ENCODE measurements around the gene TEX13D.

Gene TEX13D

DNA sequence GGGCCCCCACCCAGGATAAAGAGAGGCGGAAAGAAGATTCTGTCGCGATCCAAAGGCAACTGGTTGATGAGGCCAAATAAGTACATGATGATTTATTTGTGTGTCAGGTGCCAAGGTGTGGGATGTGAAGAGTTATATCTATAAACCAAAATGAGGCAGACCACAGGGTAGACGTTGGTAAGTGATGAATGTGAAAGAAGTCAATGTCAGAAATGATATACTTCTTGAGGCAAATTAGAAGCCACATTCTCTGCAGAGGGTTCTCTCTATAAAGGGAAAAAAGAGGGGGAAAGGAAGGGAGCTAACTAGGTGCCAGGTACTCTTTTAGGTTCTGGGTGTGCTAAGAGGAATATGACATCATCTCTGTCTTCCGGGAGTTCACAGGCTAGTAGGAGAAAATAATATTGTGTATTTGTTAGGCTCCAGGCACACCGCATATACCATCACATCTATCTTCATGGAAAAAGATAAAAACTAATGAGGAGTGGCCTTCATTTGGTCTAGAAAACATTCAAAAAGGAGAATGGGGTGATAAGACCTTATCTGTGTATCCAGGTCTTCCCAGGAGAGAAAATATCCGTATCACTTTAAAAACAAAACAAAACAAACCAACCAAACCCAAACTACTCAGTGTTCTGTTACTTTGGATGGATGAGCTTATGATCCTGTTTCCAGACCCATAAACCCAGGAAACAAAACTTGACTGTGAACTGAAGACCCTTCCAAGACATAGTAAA, 9.1 kb downstream of the TEX13D start:
- Mint-ChIP-seq H3K27me3 (no peaks in the 10 kb centered on the region), H3K27ac (peak overlapping the region; percentile 80 to 94), H3K9me3 (no peaks in the 10 kb centered on the region), H3K36me3 (ENCODE audit: insufficient read depth) (peaks cover 11% of the 10 kb centered on the region), H3K4me1 (ENCODE audit: low read depth in 2 of 2) (peaks cover 14 to 54% of the 10 kb centered on the region in 2 donors), H3K4me3 (peak overlapping the region; percentile 50 to 95)
- ATAC-seq (replicated peaks) (no peak), DNase-seq (no peak)

DNA sequence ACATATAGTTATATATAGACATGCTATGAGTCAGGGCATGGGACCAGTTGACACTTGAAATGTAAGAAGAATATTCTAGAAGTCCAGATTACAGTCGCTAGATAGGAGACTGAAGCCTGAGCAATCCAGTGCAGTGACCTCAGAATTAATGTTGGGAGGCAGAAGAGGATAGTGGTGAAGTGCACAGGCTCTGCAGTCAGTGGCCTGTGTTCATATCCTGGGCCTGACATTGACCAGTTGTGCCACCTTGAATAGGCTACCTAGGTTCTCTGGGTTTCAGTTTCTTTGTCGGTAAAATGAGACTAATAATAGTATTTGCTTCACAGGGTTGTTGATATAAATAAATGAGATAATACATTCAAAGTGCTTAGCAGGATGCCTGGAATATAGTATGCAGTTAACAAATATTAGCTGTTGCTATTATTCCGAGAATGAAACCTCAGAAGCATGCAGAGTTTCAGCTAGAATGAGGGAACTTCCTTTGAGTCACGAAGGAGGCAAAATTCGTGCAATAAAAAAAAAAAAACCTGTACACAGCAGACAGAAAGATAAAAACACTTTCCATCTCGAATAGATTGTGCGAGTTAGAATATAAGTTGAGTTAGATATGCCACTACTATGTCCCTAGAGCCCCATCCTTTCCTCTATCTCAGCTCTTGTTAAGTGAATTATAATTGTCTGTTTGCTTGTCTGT, 9.9 kb downstream of the TEX13D start:
- Mint-ChIP-seq H3K27ac (peak overlapping the region; percentile 80 to 94), H3K27me3 (no peaks in the 10 kb centered on the region), H3K4me3 (peak overlapping the region; percentile 50 to 95), H3K36me3 (ENCODE audit: insufficient read depth) (peaks cover 12% of the 10 kb centered on the region), H3K4me1 (ENCODE audit: low read depth in 2 of 2) (peaks cover 14 to 51% of the 10 kb centered on the region in 2 donors), H3K9me3 (no peaks in the 10 kb centered on the region)
- ATAC-seq (replicated peaks) (peak; percentile 36), DNase-seq (no peak)

DNA sequence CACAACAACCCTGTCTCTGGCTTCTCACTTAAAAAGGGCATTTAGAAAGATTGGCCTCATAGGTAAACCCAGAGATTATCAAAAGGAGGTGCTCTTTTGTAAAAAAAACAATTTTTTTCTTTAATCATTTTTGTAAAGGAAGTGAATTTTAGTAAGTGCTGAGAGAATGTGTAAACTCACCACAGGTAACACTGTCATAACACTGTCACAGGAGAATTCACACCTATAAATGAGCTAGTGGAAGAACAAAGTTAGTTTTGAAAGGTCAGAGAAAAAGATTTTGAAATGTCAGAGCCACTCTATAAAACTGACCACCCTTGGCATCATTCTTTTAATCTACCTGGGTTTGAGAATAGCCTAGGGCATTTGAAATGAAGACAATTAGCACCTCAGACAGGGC, 10.6 kb downstream of the TEX13D start:
- H3K27ac Mint-ChIP-seq = peak overlapping the region; percentile 80 to 94
- peaks cover 14 to 48% of the 10 kb centered on the region in 2 donors for H3K4me1 Mint-ChIP-seq (ENCODE audit: low read depth in 2 of 2)
- ATAC-seq (replicated peaks) (peak; percentile 59), DNase-seq (no peak)
- H3K9me3 Mint-ChIP-seq = no peaks in the 10 kb centered on the region
- H3K27me3 Mint-ChIP-seq = no peaks in the 10 kb centered on the region
- H3K4me3 Mint-ChIP-seq = peak overlapping the region; percentile 50 to 95
- peaks cover 13% of the 10 kb centered on the region for H3K36me3 Mint-ChIP-seq (ENCODE audit: insufficient read depth)

DNA sequence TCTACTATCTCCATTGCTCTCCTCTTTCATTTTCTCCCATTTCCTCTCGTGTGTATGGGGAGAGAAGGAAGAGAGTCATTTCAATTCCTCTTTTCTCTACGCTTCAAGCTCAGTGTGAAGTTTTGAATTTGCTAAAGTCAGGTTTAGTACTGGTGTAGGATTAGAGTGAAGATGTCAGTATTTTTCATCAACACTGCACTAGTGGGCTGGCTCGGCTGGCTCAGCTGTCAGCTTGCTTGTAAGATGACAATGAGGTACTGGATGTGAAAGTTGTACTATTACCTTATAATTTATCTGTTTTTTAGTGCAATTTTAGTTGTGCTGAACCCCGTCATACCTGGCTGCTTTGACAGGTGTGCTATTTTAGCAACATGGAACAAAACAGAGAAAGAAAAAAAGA, 11.8 kb downstream of the TEX13D start:
- no peaks in the 10 kb centered on the region for H3K27me3 Mint-ChIP-seq
- no peaks in the 10 kb centered on the region for H3K9me3 Mint-ChIP-seq
- H3K27ac Mint-ChIP-seq = peak overlapping the region; percentile 80 to 94
- DNase-seq (no peak), ATAC-seq (replicated peaks) (no peak)
- H3K4me1 Mint-ChIP-seq (ENCODE audit: low read depth in 2 of 2) = peaks cover 17 to 46% of the 10 kb centered on the region in 2 donors
- peaks cover 16% of the 10 kb centered on the region for H3K36me3 Mint-ChIP-seq (ENCODE audit: insufficient read depth)
- peak overlapping the region; percentile 67 to 95 for H3K4me3 Mint-ChIP-seq

DNA sequence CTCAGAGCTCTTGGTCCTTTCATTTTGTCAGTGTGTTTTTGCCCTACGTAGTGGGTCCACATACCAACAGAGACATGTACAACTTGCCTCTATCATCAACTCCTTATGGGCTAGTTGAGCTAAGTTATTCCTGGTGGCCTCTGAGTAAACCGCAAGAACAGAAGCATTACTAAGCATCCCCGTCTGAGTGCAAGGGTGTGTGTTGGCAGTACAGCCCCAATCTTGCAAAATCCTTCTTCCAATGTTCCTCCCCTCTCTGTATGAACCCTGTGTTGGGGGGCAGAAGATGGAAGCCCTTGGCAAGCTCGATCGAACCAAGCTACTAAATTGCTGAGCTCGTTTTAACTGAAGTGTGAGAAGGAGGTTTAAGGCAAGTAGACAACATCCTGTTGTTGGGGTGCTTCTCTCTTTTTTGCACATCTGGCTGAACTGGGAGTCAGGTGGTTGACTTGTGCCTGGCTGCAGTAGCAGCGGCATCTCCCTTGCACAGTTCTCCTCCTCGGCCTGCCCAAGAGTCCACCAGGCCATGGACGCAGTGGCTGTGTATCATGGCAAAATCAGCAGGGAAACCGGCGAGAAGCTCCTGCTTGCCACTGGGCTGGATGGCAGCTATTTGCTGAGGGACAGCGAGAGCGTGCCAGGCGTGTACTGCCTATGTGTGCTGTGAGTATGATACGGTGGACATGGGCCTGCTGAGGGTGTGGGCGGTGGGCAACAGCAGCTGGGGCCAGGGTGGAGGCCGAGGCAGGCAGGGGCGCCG, 13.8 kb downstream of the TEX13D start, which contains the start of gene SH2D1A:
Gene SH2D1A, plus strand, starts transcription at position 447 of the 760 bp plus-strand sequence. Its CDS starts 80 bp downstream, at position 527.
- peaks cover 16% of the 10 kb centered on the region for H3K36me3 Mint-ChIP-seq (ENCODE audit: insufficient read depth)
- peak within 1 kb of the TSS; percentile 93 to 95 for H3K4me3 Mint-ChIP-seq
- peaks cover 16 to 38% of the 10 kb centered on the region in 2 donors for H3K4me1 Mint-ChIP-seq (ENCODE audit: low read depth in 2 of 2)
- no peaks in the 10 kb centered on the region for H3K27me3 Mint-ChIP-seq
- ATAC-seq (replicated peaks) (peak; percentile 52), DNase-seq (peak; percentile 11 to 30 (median 19))
- no peaks in the 10 kb centered on the region for H3K9me3 Mint-ChIP-seq
- H3K27ac Mint-ChIP-seq = peak within 1 kb of the TSS; percentile 94 to 95

DNA sequence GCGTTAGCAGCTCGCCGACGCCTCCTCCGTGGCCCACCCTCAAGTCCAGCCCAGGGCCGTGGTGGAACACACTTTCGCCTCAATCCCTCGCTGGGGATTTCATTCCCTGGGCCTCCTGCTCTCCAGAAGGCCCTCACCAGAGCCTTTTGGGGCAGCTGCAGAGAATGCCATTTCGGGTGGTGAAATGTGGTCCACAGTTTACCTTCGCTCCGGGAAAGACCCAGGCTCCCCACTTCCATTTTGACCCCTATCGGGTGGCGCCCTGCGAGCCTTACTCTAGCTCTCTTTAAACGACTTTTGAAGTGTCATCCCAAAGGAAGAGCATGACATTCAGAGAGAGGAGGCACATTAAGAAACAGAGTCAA, 14.4 kb downstream of the TEX13D start:
- Mint-ChIP-seq H3K36me3 (ENCODE audit: insufficient read depth) (peaks cover 16% of the 10 kb centered on the region), H3K4me1 (ENCODE audit: low read depth in 2 of 2) (peaks cover 14 to 32% of the 10 kb centered on the region in 2 donors), H3K9me3 (no peaks in the 10 kb centered on the region), H3K27ac (peak overlapping the region; percentile 94 to 95), H3K4me3 (peak overlapping the region; percentile 93 to 95), H3K27me3 (no peaks in the 10 kb centered on the region)
- ATAC-seq (replicated peaks) = no peak
- no peak for DNase-seq

DNA sequence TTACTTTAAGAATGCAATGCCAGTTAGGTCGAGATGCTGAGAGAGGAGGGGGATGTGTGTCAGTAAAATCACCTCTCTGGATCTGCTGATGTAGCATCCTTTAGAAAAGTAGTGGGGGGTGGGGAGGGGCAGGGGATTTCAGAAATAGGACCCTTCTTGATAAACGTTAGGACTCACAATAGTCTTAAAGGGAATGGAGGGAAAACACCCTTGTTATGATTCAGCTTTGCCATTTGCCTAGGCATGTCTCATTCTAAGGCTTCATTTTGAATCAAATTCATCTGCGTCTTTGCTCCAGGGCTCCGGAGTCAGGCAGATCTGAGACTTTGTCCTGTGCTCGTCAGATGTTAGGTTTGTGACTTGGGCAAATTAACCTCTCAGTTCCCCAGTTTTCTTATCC, 14.8 kb downstream of the TEX13D start:
- peak overlapping the region; percentile 94 to 95 for H3K27ac Mint-ChIP-seq
- no peaks in the 10 kb centered on the region for H3K27me3 Mint-ChIP-seq
- H3K36me3 Mint-ChIP-seq (ENCODE audit: insufficient read depth) = peaks cover 16% of the 10 kb centered on the region
- no peaks in the 10 kb centered on the region for H3K9me3 Mint-ChIP-seq
- peak overlapping the region; percentile 93 to 95 for H3K4me3 Mint-ChIP-seq
- DNase-seq (no peak), ATAC-seq (replicated peaks) (no peak)
- peaks cover 14 to 28% of the 10 kb centered on the region in 2 donors for H3K4me1 Mint-ChIP-seq (ENCODE audit: low read depth in 2 of 2)

DNA sequence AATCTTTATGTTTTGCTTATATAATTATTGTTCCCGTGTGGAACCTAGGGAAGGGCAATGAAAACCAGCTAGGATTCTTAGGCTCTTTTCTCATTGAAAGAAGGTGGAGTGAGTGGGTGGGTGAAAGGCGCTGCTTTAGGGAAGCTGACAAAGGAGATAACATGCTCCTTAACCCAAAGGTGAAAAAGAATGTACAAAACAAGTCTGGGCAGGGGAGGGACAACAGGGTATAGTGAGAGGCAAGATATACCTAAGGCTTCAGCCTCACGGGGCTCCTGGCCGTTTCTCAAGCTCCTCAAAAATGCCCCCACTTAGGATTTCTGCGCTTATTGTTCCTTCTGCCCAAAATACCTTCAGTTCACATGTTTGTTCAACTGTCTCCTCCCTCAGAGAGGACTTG, 15.7 kb downstream of the TEX13D start:
- Mint-ChIP-seq H3K9me3 (no peaks in the 10 kb centered on the region), H3K36me3 (ENCODE audit: insufficient read depth) (peaks cover 14% of the 10 kb centered on the region), H3K27me3 (no peaks in the 10 kb centered on the region), H3K27ac (peak overlapping the region; percentile 94 to 95), H3K4me3 (peak overlapping the region; percentile 93 to 95), H3K4me1 (ENCODE audit: low read depth in 2 of 2) (peaks cover 16 to 26% of the 10 kb centered on the region in 2 donors)
- no peak for DNase-seq
- ATAC-seq (replicated peaks) = no peak

DNA sequence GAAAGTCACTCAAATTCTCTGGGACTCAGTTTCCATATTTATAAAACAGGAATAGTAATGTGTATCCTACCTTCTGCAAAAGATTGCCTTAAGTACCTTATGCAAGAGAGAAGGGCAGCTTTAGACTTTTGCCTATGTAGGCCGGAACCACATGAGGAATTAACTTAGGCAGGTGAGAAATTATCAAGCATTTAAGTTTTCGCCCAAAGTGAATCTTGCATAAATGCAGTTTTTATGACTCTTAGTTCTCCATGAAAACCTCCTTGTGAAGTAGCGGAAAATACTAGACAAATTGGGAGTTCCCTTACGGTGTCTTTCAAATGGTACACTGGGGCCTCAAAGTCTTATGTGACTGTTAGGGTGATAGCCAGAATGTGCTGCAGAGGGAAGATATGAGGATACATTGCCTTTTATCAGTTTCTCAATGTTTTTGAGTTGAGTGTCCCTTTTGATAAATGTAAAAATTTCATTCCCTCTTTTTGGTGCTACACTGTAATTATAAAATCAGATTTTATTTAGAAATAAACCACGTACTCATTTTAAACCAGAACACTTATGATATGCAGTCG, 16.5 kb downstream of the TEX13D start:
- no peak for ATAC-seq (replicated peaks)
- Mint-ChIP-seq H3K27me3 (no peaks in the 10 kb centered on the region), H3K36me3 (ENCODE audit: insufficient read depth) (peaks cover 11% of the 10 kb centered on the region), H3K9me3 (no peaks in the 10 kb centered on the region), H3K4me1 (ENCODE audit: low read depth in 2 of 2) (peaks cover 19 to 25% of the 10 kb centered on the region in 2 donors), H3K27ac (peak overlapping the region; percentile 94 to 95), H3K4me3 (peak overlapping the region; percentile 93 to 95)
- no peak for DNase-seq

DNA sequence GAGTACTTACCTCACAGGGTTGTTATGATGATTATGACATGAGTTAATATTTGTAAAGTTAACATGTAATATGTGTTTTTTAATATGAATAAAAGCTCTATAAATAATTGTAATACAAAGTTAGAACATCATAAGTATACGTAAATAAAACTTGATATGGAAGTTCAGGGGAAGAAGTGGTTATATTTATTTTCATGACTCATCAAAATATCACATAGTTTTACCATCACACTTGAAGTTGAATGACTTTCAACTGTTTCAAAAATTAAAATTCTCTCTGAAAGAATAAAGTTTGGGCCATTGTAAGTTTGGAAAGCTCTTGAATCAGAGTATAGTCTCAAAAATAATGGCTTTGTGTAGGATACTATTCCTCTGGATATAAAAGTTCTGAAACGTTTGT, 22.2 kb downstream of the TEX13D start:
- peaks cover 16% of the 10 kb centered on the region for H3K36me3 Mint-ChIP-seq (ENCODE audit: insufficient read depth)
- peak overlapping the region; percentile 62 to 78 for H3K27ac Mint-ChIP-seq
- H3K4me3 Mint-ChIP-seq = peak overlapping the region; percentile 64 to 74
- DNase-seq (no peak), ATAC-seq (replicated peaks) (no peak)
- no peaks in the 10 kb centered on the region for H3K9me3 Mint-ChIP-seq
- no peaks in the 10 kb centered on the region for H3K27me3 Mint-ChIP-seq
- H3K4me1 Mint-ChIP-seq (ENCODE audit: low read depth in 2 of 2) = peaks cover 22 to 39% of the 10 kb centered on the region in 2 donors

DNA sequence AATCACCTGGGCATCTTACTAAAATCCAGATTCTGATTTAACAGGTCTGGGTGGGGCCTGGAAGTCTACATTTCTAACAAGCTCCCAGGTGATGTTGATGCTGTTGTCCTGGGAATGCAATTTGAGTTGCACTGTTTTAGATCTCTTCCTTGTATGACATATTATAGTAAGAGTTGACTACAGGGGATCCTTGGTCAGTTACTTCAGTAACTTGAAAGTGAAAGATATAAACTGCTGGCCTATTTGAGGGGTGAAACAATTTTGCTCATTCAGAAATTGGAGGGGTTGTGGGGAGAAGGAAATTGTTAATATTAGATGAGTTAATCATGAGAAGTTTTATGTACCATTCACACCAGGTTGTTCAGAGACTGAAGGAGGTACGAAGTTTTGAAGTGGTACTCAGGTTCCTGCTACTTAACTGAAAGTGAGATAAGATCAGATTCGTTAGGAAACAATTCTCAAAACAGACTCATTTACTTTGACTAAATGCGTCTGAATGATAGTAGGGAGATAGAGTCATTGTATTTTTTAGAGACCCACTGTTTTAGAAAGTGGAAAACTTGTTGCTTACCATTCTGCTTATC, 26.4 kb downstream of the TEX13D start:
- H3K9me3 Mint-ChIP-seq = no peaks in the 10 kb centered on the region
- peaks cover 30 to 47% of the 10 kb centered on the region in 2 donors for H3K4me1 Mint-ChIP-seq (ENCODE audit: low read depth in 2 of 2)
- H3K36me3 Mint-ChIP-seq (ENCODE audit: insufficient read depth) = peaks cover 16% of the 10 kb centered on the region
- H3K27me3 Mint-ChIP-seq = no peaks in the 10 kb centered on the region
- no peak for DNase-seq
- ATAC-seq (replicated peaks) = peak; percentile 49
- H3K4me3 Mint-ChIP-seq = peak overlapping the region; percentile 67 to 71
- H3K27ac Mint-ChIP-seq = peak overlapping the region; percentile 71 to 90

DNA sequence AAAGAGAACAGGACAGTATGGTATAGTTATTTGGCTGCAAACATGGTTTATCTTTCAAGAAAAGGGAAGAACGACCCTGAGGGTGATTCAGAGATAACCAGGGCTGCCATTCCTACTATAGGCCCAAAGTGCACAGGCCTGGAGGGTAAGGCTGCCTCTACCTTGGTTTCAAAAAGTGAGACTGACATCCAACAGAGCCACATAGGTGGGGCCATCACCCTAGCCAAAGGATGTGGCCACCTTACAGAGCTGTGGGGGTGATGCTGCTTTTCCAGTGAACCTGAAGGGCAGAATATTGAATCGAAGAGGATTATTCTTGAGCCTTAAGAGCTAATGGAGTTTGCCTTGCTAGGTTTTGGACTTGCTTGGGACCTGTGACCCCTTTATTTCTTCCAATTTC, 29.6 kb downstream of the TEX13D start:
- peaks cover 17% of the 10 kb centered on the region for H3K36me3 Mint-ChIP-seq (ENCODE audit: insufficient read depth)
- peaks cover 30 to 43% of the 10 kb centered on the region in 2 donors for H3K4me1 Mint-ChIP-seq (ENCODE audit: low read depth in 2 of 2)
- ATAC-seq (replicated peaks) (peak; percentile 78), DNase-seq (no peak)
- H3K9me3 Mint-ChIP-seq = no peaks in the 10 kb centered on the region
- peak overlapping the region; percentile 60 to 63 for H3K4me3 Mint-ChIP-seq
- H3K27me3 Mint-ChIP-seq = no peaks in the 10 kb centered on the region
- H3K27ac Mint-ChIP-seq = peak overlapping the region; percentile 73 to 85

DNA sequence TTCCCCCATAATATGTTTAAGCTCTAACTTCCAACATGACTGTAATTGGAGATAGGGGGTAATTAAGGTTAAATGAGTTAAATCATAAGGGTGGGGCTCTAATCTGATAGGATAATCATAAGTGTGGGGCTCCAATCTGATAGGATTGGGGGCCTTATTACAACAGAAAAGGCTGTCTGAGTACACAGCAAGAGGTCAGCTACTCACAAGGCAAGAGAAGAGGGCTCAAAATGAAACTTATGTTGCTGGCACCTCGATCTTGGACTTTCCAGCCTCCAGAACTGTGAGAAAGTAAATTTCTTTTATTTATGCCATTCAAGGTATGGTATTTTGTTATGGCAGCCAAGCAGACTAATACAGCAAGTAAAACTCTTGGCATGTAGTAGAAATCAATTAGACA, 30.3 kb downstream of the TEX13D start:
- ATAC-seq (replicated peaks) = no peak
- peak overlapping the region; percentile 60 to 63 for H3K4me3 Mint-ChIP-seq
- H3K9me3 Mint-ChIP-seq = no peaks in the 10 kb centered on the region
- no peaks in the 10 kb centered on the region for H3K27me3 Mint-ChIP-seq
- H3K36me3 Mint-ChIP-seq (ENCODE audit: insufficient read depth) = peaks cover 14% of the 10 kb centered on the region
- H3K4me1 Mint-ChIP-seq (ENCODE audit: low read depth in 2 of 2) = peaks cover 27 to 37% of the 10 kb centered on the region in 2 donors
- H3K27ac Mint-ChIP-seq = peak overlapping the region; percentile 73 to 85
- DNase-seq = no peak

Measured in effector memory CD8-positive, alpha-beta T cell (primary cell).